Measurements from ENCODE around the gene RRAGB.
"Not testable (repeated sequence)": the region's sequence is repeated elsewhere in the genome, so short reads cannot be mapped to it uniquely, and the experiment has no call there.

The RRAGB gene

DNA sequence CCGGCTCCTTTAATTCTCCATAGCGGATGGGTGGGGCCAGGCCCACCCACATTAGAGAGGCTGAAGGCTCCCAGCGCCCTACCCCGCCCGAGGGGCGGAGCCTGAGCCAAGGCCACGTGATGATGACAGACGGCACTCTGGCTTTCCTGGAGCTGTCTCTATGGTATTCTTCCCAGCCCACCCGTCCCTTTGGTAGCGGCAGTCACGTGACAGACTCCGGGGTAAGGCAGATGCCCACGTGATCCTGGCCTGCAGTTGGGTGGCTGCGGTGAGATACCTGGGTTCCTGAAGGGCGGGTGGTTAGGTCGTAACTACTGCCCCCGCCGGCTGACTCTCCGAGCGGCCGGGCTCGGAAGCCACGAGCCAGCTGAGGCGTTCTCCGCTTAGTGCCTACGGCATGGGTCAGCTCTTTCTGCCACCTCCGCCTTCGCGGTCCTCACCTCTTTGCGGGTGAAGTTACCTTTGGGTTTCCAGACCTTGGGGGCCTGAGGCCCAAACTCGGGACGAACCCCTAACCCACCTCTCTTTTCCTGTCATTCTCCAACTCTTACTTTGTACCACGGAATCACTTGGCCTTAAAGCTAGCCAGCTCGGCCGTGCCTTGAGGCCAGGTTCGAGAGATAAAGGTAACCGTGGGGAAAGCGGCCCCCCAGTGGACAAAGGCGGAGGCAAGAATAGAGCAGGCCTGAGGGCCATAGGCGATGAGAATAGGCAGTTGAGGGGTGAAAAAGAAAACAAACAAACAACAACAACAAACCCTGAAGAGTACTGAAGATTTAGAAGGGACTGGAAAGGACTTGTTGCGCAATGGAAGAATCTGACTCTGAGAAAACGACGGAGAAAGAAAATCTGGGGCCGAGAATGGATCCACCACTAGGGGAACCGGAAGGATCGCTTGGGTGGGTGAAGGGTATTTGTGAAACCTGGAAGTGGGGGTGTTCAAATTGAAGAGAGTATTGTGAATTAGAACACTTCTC lies at the start of gene RRAGB:
Gene RRAGB (plus strand): TSS at position 229 of the 977 bp plus-strand sequence. CDS start 579 bp downstream, at position 808.
- H3K9ac ChIP-seq: peak within 1 kb of the TSS; percentile 13
- peak within 1 kb of the TSS; percentile 72 for H3K4me3 ChIP-seq (ENCODE audit: low read depth, low read length)
- no peaks in the 10 kb centered on the region for H3K36me3 ChIP-seq (ENCODE audit: control insufficient read depth, insufficient read depth, low read length)
- no peaks in the 10 kb centered on the region for H3K9me3 ChIP-seq (ENCODE audit: control insufficient read depth, low read length)
- peak within 1 kb of the TSS; percentile 82 for H3K27ac ChIP-seq
- no peaks in the 10 kb centered on the region for H3K4me1 ChIP-seq
- H3K79me2 ChIP-seq: peaks cover 2% of the 10 kb centered on the region
- peak within 1 kb of the TSS; percentile 86 for H2AFZ ChIP-seq
- peak; percentile 62 for TF ChIP-seq CTCF (IDR thresholded peaks at IDR 0.05)
- no peaks in the 10 kb centered on the region for H3K27me3 ChIP-seq (ENCODE audit: control insufficient read depth, insufficient read depth, low read length)
- H3K4me2 ChIP-seq (ENCODE audit: low read length): peak within 1 kb of the TSS; percentile 64

DNA sequence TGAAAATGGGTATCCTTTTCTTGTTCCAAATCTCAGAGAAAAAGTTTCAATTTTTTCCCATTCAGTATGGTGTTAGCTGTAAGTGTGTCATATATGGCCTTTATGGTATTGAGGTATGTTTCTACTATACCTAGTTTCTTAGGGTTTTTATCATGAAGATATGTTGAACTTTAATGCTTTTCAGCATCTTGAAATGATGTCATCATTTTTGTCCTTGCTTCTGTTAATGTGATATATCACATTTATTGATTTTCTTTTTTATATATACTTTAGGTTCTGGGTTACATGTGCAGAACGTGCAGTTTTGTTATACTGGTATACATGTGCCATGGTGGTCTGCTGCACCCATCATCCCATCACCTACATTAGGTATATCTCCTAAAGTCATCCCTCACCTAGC lies 49.5 kb upstream of the RRAGB start:
- no peak overlapping the region for H3K4me3 ChIP-seq (ENCODE audit: low read depth, low read length)
- H3K4me1 ChIP-seq: no peaks in the 10 kb centered on the region
- no peaks in the 10 kb centered on the region for H3K9me3 ChIP-seq (ENCODE audit: control insufficient read depth, low read length)
- no peak overlapping the region for H3K4me2 ChIP-seq (ENCODE audit: low read length)
- TF ChIP-seq CTCF (IDR thresholded peaks at IDR 0.05): no peak
- no peak overlapping the region for H2AFZ ChIP-seq
- H3K9ac ChIP-seq: no peak overlapping the region
- no peaks in the 10 kb centered on the region for H3K36me3 ChIP-seq (ENCODE audit: control insufficient read depth, insufficient read depth, low read length)
- H3K27me3 ChIP-seq (ENCODE audit: control insufficient read depth, insufficient read depth, low read length): no peaks in the 10 kb centered on the region
- no peak overlapping the region for H3K27ac ChIP-seq
- no peaks in the 10 kb centered on the region for H3K79me2 ChIP-seq

- not testable (repeated sequence) for H3K4me1 ChIP-seq; H3K4me2 ChIP-seq (ENCODE audit: low read length); H3K27me3 ChIP-seq (ENCODE audit: control insufficient read depth, insufficient read depth, low read length); H3K9me3 ChIP-seq (ENCODE audit: control insufficient read depth, low read length); H3K27ac ChIP-seq; H3K4me3 ChIP-seq (ENCODE audit: low read depth, low read length); H2AFZ ChIP-seq; H3K9ac ChIP-seq; H3K79me2 ChIP-seq; H3K36me3 ChIP-seq (ENCODE audit: control insufficient read depth, insufficient read depth, low read length)
Observed at GRCh38 chrX:55688579-55688978, 29.0 kb upstream of the RRAGB start.

DNA sequence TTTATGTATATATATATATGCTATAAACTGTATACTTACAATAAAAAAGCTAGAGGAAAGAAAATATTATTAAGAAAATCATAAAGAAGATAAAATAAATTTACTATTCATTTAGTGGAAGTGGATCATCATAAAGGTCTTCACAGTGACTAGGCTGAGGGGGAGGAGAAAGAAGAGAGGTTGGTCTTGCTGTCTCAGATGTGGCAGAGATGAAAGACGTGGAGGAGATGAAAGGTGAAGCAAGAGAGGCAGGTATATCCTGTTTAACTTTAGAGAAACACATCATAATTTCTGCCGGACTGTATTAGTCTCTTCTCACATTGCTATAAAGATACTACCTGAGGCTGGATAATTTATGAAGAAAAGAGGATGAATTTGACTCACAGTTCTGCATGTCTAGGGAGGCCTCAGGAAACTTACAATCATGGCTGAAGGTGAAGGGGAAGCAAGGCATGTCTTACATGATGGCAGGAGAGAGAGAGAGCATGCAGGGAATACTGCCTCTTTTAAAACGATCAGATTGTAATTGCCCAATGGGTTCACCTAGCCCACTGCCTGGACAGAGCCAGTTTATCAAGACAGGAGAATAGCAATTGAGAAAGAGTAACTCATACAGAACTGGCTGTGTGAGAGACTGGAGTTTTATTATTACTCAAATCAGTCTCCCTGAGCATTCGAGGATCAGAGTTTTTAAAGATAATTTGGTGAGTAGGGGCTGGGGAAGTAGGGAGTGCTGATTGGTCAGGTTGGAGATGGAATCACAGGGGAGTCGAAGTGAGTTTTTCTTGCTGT lies 22.1 kb upstream of the RRAGB start:
- Histone ChIP-seq H3K27me3 (ENCODE audit: control insufficient read depth, insufficient read depth, low read length) (no peaks in the 10 kb centered on the region), H2AFZ (no peak overlapping the region), H3K4me2 (ENCODE audit: low read length) (no peak overlapping the region), H3K4me3 (ENCODE audit: low read depth, low read length) (no peak overlapping the region), H3K9me3 (ENCODE audit: control insufficient read depth, low read length) (no peaks in the 10 kb centered on the region), H3K27ac (no peak overlapping the region), H3K36me3 (ENCODE audit: control insufficient read depth, insufficient read depth, low read length) (no peaks in the 10 kb centered on the region), H3K79me2 (no peaks in the 10 kb centered on the region), H3K4me1 (no peaks in the 10 kb centered on the region), H3K9ac (no peak overlapping the region)
- no peak for TF ChIP-seq CTCF (IDR thresholded peaks at IDR 0.05)

GRCh38 chrX:55697381-55697780 lies 20.2 kb upstream of the RRAGB start:
- Histone ChIP-seq H2AFZ (no peak overlapping the region), H3K4me3 (ENCODE audit: low read depth, low read length) (no peak overlapping the region), H3K79me2 (no peaks in the 10 kb centered on the region), H3K4me2 (ENCODE audit: low read length) (no peak overlapping the region), H3K9ac (no peak overlapping the region), H3K36me3 (ENCODE audit: control insufficient read depth, insufficient read depth, low read length) (no peaks in the 10 kb centered on the region), H3K4me1 (no peaks in the 10 kb centered on the region), H3K27ac (no peak overlapping the region), H3K27me3 (ENCODE audit: control insufficient read depth, insufficient read depth, low read length) (no peaks in the 10 kb centered on the region), H3K9me3 (ENCODE audit: control insufficient read depth, low read length) (no peaks in the 10 kb centered on the region)
- no peak for TF ChIP-seq CTCF (IDR thresholded peaks at IDR 0.05)
